H9 (cell line): ENCODE measurements around the gene CD244. TPM values are rescaled to one million over a fixed set of nuclear protein-coding genes. Genes with fewer than 3 reads are reported as not detected.
"Not testable (repeated sequence)": the region's sequence is repeated elsewhere in the genome, so short reads cannot be mapped to it uniquely, and the experiment has no call there.

Experiments
- DNase-seq: peaks from one replicate; pipeline ENCODE4 v3.0.0-alpha.2; 2017
- H2AFZ ChIP-seq: one replicate; pipeline ENCODE4 v1.6.1; 2013; ENCODE audit warnings: mild to moderate bottlenecking, low read length, control low read depth, moderate library complexity
- H2AK5ac ChIP-seq: 2 replicates; pipeline ENCODE4 v1.6.1; 2013; ENCODE audit warnings: low read length, control low read depth, mixed read lengths; ENCODE audit not compliant: insufficient read length
- H2BK120ac ChIP-seq: one replicate; pipeline ENCODE4 v1.6.1; 2013; ENCODE audit warnings: low read depth, mild to moderate bottlenecking, low read length, control low read depth, inconsistent platforms; ENCODE audit not compliant: poor library complexity, severe bottlenecking
- H2BK12ac ChIP-seq: 2 replicates; pipeline ENCODE4 v1.6.1; 2013; ENCODE audit warnings: low read length, control low read depth, mixed read lengths, low read depth; ENCODE audit not compliant: insufficient read length
- H2BK15ac ChIP-seq: 2 replicates; pipeline ENCODE4 v1.6.1; 2013; ENCODE audit warnings: low read depth, low read length, control low read depth
- H2BK20ac ChIP-seq: one replicate; pipeline ENCODE4 v1.6.1; 2013; ENCODE audit warnings: low read depth, mild to moderate bottlenecking, low read length, control low read depth, inconsistent platforms; ENCODE audit not compliant: poor library complexity, severe bottlenecking
- H2BK5ac ChIP-seq: 2 replicates; pipeline ENCODE4 v1.6.1; 2013; ENCODE audit warnings: low read length, control low read depth, mixed read lengths; ENCODE audit not compliant: insufficient read length
- H3K14ac ChIP-seq: 2 replicates; pipeline ENCODE4 v1.6.1; 2013; ENCODE audit warnings: low read length, control low read depth; ENCODE audit not compliant: insufficient read depth
- H3K18ac ChIP-seq: 2 replicates; pipeline ENCODE4 v1.6.1; 2013; ENCODE audit warnings: low read depth, mild to moderate bottlenecking, mixed read lengths, low read length, control low read depth; ENCODE audit not compliant: insufficient read length
- H3K23ac ChIP-seq: 2 replicates; pipeline ENCODE4 v1.6.1; 2013; ENCODE audit warnings: low read length, control low read depth, mixed read lengths, low read depth; ENCODE audit not compliant: insufficient read length
- H3K23me2 ChIP-seq: 2 replicates; pipeline ENCODE4 v1.6.1; 2013; ENCODE audit warnings: low read depth, mild to moderate bottlenecking, mixed read lengths, low read length, control low read depth; ENCODE audit not compliant: insufficient read length, poor library complexity, severe bottlenecking
- H3K27ac ChIP-seq: 2 replicates; pipeline ENCODE4 v1.5.1; 2013; ENCODE audit warnings: low read length, control low read depth, mixed read lengths, low read depth; ENCODE audit not compliant: insufficient read length
- H3K27me3 ChIP-seq: 2 replicates; pipeline ENCODE4 v1.6.1; 2013; ENCODE audit warnings: low read length, control low read depth, inconsistent platforms; ENCODE audit not compliant: insufficient read depth
- H3K4ac ChIP-seq: 2 replicates; pipeline ENCODE4 v1.6.1; 2013; ENCODE audit warnings: low read depth, mild to moderate bottlenecking, control low read depth, inconsistent platforms, low read length, moderate library complexity
- H3K4me1 ChIP-seq: 2 replicates; pipeline ENCODE4 v1.6.1; 2013; ENCODE audit warnings: low read length, control low read depth, inconsistent platforms; ENCODE audit not compliant: insufficient read depth
- H3K4me2 ChIP-seq: 2 replicates; pipeline ENCODE4 v1.6.1; 2013; ENCODE audit warnings: low read length, control low read depth, mixed read lengths; ENCODE audit not compliant: insufficient read length, insufficient read depth
- H3K56ac ChIP-seq: 2 replicates; pipeline ENCODE4 v1.6.1; 2013; ENCODE audit warnings: low read depth, mild to moderate bottlenecking, mixed read lengths, low read length, control low read depth; ENCODE audit not compliant: insufficient read length
- H3K79me1 ChIP-seq: 2 replicates; pipeline ENCODE4 v1.6.1; 2013; ENCODE audit warnings: low read depth, mild to moderate bottlenecking, moderate library complexity, low read length, control low read depth, inconsistent platforms; ENCODE audit not compliant: insufficient read depth, poor library complexity, severe bottlenecking
- H3K79me2 ChIP-seq: 2 replicates; pipeline ENCODE4 v1.6.1; 2013; ENCODE audit warnings: low read length, control low read depth, inconsistent platforms; ENCODE audit not compliant: insufficient read depth
- H3K9ac ChIP-seq: 2 replicates; pipeline ENCODE4 v1.6.1; 2013; ENCODE audit warnings: low read length, control low read depth, mixed read lengths; ENCODE audit not compliant: insufficient read length; ENCODE audit errors: extremely low read depth
- H3K9me3 ChIP-seq: one replicate; pipeline ENCODE4 v1.6.1; 2013; ENCODE audit warnings: low read depth, low read length, inconsistent platforms; ENCODE audit not compliant: control insufficient read depth
- H3T11ph ChIP-seq: one replicate; pipeline ENCODE4 v1.6.1; 2013; ENCODE audit warnings: mild to moderate bottlenecking, low read length, control low read depth, inconsistent platforms
- H4K20me1 ChIP-seq: one replicate; pipeline ENCODE4 v1.6.1; 2013; ENCODE audit not compliant: control insufficient read depth, insufficient read length, insufficient read depth
- H4K5ac ChIP-seq: 2 replicates; pipeline ENCODE4 v1.6.1; 2013; ENCODE audit warnings: low read depth, mild to moderate bottlenecking, mixed read lengths, low read length, control low read depth; ENCODE audit not compliant: insufficient read length
- H4K8ac ChIP-seq: replicated peaks from 2 replicates; pipeline ENCODE4 v1.6.1; 2013; ENCODE audit warnings: low read length, control low read depth, mixed read lengths, low read depth; ENCODE audit not compliant: insufficient read length
- H4K91ac ChIP-seq: 2 replicates; pipeline ENCODE4 v1.6.1; 2013; ENCODE audit warnings: low read depth, mild to moderate bottlenecking, moderate library complexity, mixed read lengths, low read length, control low read depth; ENCODE audit not compliant: insufficient read length
- H3K27ac Mint-ChIP-seq, 3 experiments: 2 replicates in 2 of 3; 3 replicates in 1 of 3; pipeline ENCODE4 v1.8.0; 2020 to 2021; ENCODE audit warnings: mixed read lengths in 3 of 3, mild to moderate bottlenecking in 1 of 3, moderate library complexity in 1 of 3
- H3K27me3 Mint-ChIP-seq: 2 replicates; pipeline ENCODE4 v1.8.0; 2021; ENCODE audit warnings: low read depth, mild to moderate bottlenecking, moderate library complexity, mixed read lengths
- H3K36me3 Mint-ChIP-seq, 3 experiments: 2 replicates in 2 of 3; 3 replicates in 1 of 3; pipeline ENCODE4 v1.8.0; 2020 to 2021; ENCODE audit warnings: low read depth in 3 of 3, mixed read lengths in 3 of 3; ENCODE audit not compliant: insufficient read depth in 1 of 3
- H3K4me1 Mint-ChIP-seq, 2 experiments: 2 replicates each; pipeline ENCODE4 v1.8.0; 2020; ENCODE audit warnings: mixed read lengths in 2 of 2
- H3K4me3 Mint-ChIP-seq, 2 experiments: 2 replicates in 1 of 2; 3 replicates in 1 of 2; pipeline ENCODE4 v1.8.0; 2020 to 2021; ENCODE audit warnings: mild to moderate bottlenecking in 2 of 2, mixed read lengths in 2 of 2, moderate library complexity in 1 of 2
- H3K9me3 Mint-ChIP-seq, 2 experiments: 2 replicates in 1 of 2; 3 replicates in 1 of 2; pipeline ENCODE4 v1.8.0; 2020; ENCODE audit warnings: mild to moderate bottlenecking in 2 of 2, mixed read lengths in 2 of 2, moderate library complexity in 1 of 2
- WGBS: extraction: QIAGEN DNeasy Blood & Tissue Kit; methylation state at CpG from one replicate; pipeline ENCODE4 v1.1.7; 2013; ENCODE audit warnings: missing lambda C conversion rate, low lambda C conversion rate, mixed read lengths; ENCODE audit not compliant: insufficient read length; ENCODE audit errors: extremely low coverage; 5-methylcytosine and 5-hydroxymethylcytosine counted together
- total RNA-seq: library from RNA; stranded (reverse); gene quantifications from 2 replicates; pipeline ENCODE4 v1.2.1, GENCODE V29; 2021
- TF ChIP-seq, protein P1 (sequence below): fragments of 200-600 bp; sonication (generic); conservative IDR thresholded peaks from 3 replicates; pipeline ENCODE4 v1.8.0; 2021; ENCODE audit warnings: antibody characterized with exemption, mild to moderate bottlenecking

CD244 gene
- total RNA-seq, 1 experiment from 2014 or later = not detected

- Histone ChIP-seq H3K27ac (no peak overlapping the region), H2AFZ (no peak overlapping the region), H3K23ac (no peak overlapping the region), H2BK15ac (no peak overlapping the region), H4K5ac (no peak overlapping the region), H2BK5ac (no peak overlapping the region), H2BK20ac (no peak overlapping the region), H4K20me1 (no peaks in the 10 kb centered on the region), H2BK120ac (no peak overlapping the region), H4K8ac (no peak overlapping the region), H3K4ac (no peak overlapping the region), H3K9ac (no peak overlapping the region), H3K9me3 (no peaks in the 10 kb centered on the region), H2BK12ac (no peak overlapping the region), H3K18ac (no peak overlapping the region), H3T11ph (no peak overlapping the region), H3K56ac (no peak overlapping the region), H3K4me2 (no peak overlapping the region), H3K27me3 (no peaks in the 10 kb centered on the region), H4K91ac (no peak overlapping the region), H3K23me2 (no peaks in the 10 kb centered on the region), H3K79me2 (no peaks in the 10 kb centered on the region), H2AK5ac (no peak overlapping the region), H3K4me1 (no peaks in the 10 kb centered on the region), H3K79me1 (no peaks in the 10 kb centered on the region), H3K14ac (no peak overlapping the region)
- no CpG with 5 or more reads among the region's 2 CpGs for WGBS
- TF ChIP-seq, protein P1, sequence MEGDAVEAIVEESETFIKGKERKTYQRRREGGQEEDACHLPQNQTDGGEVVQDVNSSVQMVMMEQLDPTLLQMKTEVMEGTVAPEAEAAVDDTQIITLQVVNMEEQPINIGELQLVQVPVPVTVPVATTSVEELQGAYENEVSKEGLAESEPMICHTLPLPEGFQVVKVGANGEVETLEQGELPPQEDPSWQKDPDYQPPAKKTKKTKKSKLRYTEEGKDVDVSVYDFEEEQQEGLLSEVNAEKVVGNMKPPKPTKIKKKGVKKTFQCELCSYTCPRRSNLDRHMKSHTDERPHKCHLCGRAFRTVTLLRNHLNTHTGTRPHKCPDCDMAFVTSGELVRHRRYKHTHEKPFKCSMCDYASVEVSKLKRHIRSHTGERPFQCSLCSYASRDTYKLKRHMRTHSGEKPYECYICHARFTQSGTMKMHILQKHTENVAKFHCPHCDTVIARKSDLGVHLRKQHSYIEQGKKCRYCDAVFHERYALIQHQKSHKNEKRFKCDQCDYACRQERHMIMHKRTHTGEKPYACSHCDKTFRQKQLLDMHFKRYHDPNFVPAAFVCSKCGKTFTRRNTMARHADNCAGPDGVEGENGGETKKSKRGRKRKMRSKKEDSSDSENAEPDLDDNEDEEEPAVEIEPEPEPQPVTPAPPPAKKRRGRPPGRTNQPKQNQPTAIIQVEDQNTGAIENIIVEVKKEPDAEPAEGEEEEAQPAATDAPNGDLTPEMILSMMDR = no peak
- Mint-ChIP-seq H3K36me3 (no peaks in the 10 kb centered on the region; a peak in 1 of 7 replicates), H3K27me3 (peaks cover 25% of the 10 kb centered on the region), H3K4me1 (peaks cover 0 to 6% of the 10 kb centered on the region in 2 experiments; a peak in 3 of 4 replicates), H3K27ac (peak overlapping the region in 1 of 3 experiments; percentile 16; a peak in 1 of 7 replicates), H3K4me3 (no peak overlapping the region), H3K9me3 (no peaks in the 10 kb centered on the region; a peak in 1 of 5 replicates)
- DNase-seq = no peak
These were observed 39.1 kb upstream of the CD244 start for GRCh38 chr1:160901768-160902167.

- H3K27ac ChIP-seq, H2BK15ac ChIP-seq, H3K14ac ChIP-seq, H4K8ac ChIP-seq, H3K4me2 ChIP-seq, H3K79me1 ChIP-seq, H3K9me3 Mint-ChIP-seq, H3T11ph ChIP-seq, H3K4me1 ChIP-seq, H2BK12ac ChIP-seq, H2BK20ac ChIP-seq, H3K4me1 Mint-ChIP-seq, H3K23ac ChIP-seq, H3K9ac ChIP-seq, H3K56ac ChIP-seq, H3K36me3 Mint-ChIP-seq, H3K27ac Mint-ChIP-seq, H3K23me2 ChIP-seq, H2BK5ac ChIP-seq, H4K5ac ChIP-seq, H4K91ac ChIP-seq, DNase-seq, H2BK120ac ChIP-seq, H3K18ac ChIP-seq, H3K27me3 ChIP-seq, H4K20me1 ChIP-seq, H2AFZ ChIP-seq, H2AK5ac ChIP-seq, H3K4me3 Mint-ChIP-seq, H3K9me3 ChIP-seq, H3K4ac ChIP-seq, H3K79me2 ChIP-seq: not testable (repeated sequence)
- H3K27me3 Mint-ChIP-seq = peaks cover 28% of the 10 kb centered on the region
- no CpG with 5 or more reads among the region's 3 CpGs for WGBS
These were observed 38.0 kb upstream of the CD244 start for GRCh38 chr1:160900683-160901082.
